C4-2B (cell line): ENCODE results near the gene KAZN.

Experiments used
- CTCF ChIP-seq: fragments of 450-650 bp; conservative IDR thresholded peaks from 2 replicates; pipeline ENCODE4 v1.5.1; 2017; ENCODE audit warnings: mild to moderate bottlenecking
- ZFX ChIP-seq: fragments of 450-650 bp; IDR thresholded peaks from 2 replicates; pipeline ENCODE4 v1.6.1; 2017

GRCh38 chr1:15002325-15002724 is 403.8 kb downstream of the KAZN start:
- TF ChIP-seq CTCF (no peak), ZFX (no peak)
